ENCODE measurements around the gene SEPTIN11.

SEPTIN11 gene

DNA sequence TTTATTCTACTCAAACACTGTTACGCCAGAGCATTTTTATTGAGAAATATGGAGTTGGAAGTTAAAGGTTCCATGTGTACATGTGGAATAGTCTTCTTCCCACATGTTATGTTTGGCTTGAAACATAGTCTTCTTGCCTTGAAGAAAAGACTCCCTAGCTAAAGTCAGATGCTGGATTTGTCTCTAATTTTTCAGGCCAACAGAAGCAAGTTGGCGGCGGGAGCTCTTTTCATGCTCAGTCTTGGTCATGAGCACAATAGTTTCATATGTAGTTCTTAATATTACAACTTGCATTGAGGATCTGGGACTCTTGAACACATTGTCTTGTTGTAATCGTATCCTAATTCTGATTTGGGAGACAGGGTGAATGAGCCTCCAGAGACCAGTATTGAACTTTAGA is 19.4 kb downstream of the SEPTIN11 start:
- Histone ChIP-seq H4K8ac (ENCODE audit: low read depth, low read length) (no peak overlapping the region), H3K27me3 (ENCODE audit: control insufficient read depth in 3 of 3, insufficient read depth in 3 of 3, low read depth in 1 of 3, low read length in 3 of 3) (no peaks in the 10 kb centered on the region), H3K79me1 (ENCODE audit: low read depth, low read length) (peaks cover 2% of the 10 kb centered on the region), H3K18ac (ENCODE audit: low read length) (no peak overlapping the region), H4K91ac (ENCODE audit: low read depth, low read length, poor library complexity) (no peak overlapping the region), H2BK5ac (ENCODE audit: low read length) (no peak overlapping the region), H2BK15ac (ENCODE audit: low read length) (no peak overlapping the region), H3K14ac (ENCODE audit: low read length) (no peak overlapping the region), H3K4me1 (ENCODE audit: control insufficient read depth in 2 of 2, insufficient read depth in 1 of 2, low read depth in 1 of 2, low read length in 2 of 2) (peaks cover 9 to 10% of the 10 kb centered on the region in 2 donors), H2AFZ (ENCODE audit: low read length) (no peak overlapping the region), H3K36me3 (replicated peaks in 1 of 2; ENCODE audit: control insufficient read depth in 2 of 2, insufficient read depth in 2 of 2, low read length in 2 of 2) (peaks cover 1 to 32% of the 10 kb centered on the region in 2 donors), H3K9ac (ENCODE audit: low read depth, low read length, poor library complexity) (no peak overlapping the region), H3K4ac (ENCODE audit: low read length) (no peak overlapping the region), H3K4me3 (ENCODE audit: low read length in 2 of 2) (no peak overlapping the region), H2AK5ac (ENCODE audit: low read depth, low read length) (no peak overlapping the region), H3K4me2 (ENCODE audit: insufficient read depth, low read length, poor library complexity, severe bottlenecking) (no peak overlapping the region), H3K9me3 (replicated peaks in 1 of 2; ENCODE audit: control insufficient read depth in 2 of 2, insufficient read depth in 1 of 2, low read depth in 1 of 2, low read length in 2 of 2) (no peaks in the 10 kb centered on the region), H3K27ac (replicated peaks; ENCODE audit: low read length) (no peak overlapping the region), H3K23ac (ENCODE audit: low read depth, low read length, poor library complexity) (no peak overlapping the region), H2BK120ac (ENCODE audit: low read depth, low read length) (no peak overlapping the region), H2BK12ac (ENCODE audit: low read length) (no peak overlapping the region)
- DNase-seq (ENCODE audit: low spot score) = no peak
- no CpG with 5 or more reads among the region's 4 CpGs for WGBS, 2 donors (ENCODE audit: extremely low coverage in 2 of 2, insufficient read length in 2 of 2, insufficient replicate concordance in 1 of 2)

GRCh38 chr4:76969495-76969894 is 19.9 kb downstream of the SEPTIN11 start:
- Histone ChIP-seq H3K9me3 (replicated peaks in 1 of 2; ENCODE audit: control insufficient read depth in 2 of 2, insufficient read depth in 1 of 2, low read depth in 1 of 2, low read length in 2 of 2) (no peaks in the 10 kb centered on the region), H2AFZ (ENCODE audit: low read length) (no peak overlapping the region), H3K27ac (replicated peaks; ENCODE audit: low read length) (no peak overlapping the region), H3K4me2 (ENCODE audit: insufficient read depth, low read length, poor library complexity, severe bottlenecking) (no peak overlapping the region), H3K4me3 (ENCODE audit: low read length in 2 of 2) (no peak overlapping the region), H3K27me3 (ENCODE audit: control insufficient read depth in 3 of 3, insufficient read depth in 3 of 3, low read depth in 1 of 3, low read length in 3 of 3) (no peaks in the 10 kb centered on the region), H4K8ac (ENCODE audit: low read depth, low read length) (no peak overlapping the region), H3K18ac (ENCODE audit: low read length) (no peak overlapping the region), H2BK12ac (ENCODE audit: low read length) (no peak overlapping the region), H2BK120ac (ENCODE audit: low read depth, low read length) (no peak overlapping the region), H3K4me1 (ENCODE audit: control insufficient read depth in 2 of 2, insufficient read depth in 1 of 2, low read depth in 1 of 2, low read length in 2 of 2) (peaks cover 9 to 10% of the 10 kb centered on the region in 2 donors), H3K36me3 (replicated peaks in 1 of 2; ENCODE audit: control insufficient read depth in 2 of 2, insufficient read depth in 2 of 2, low read length in 2 of 2) (peaks cover 1 to 34% of the 10 kb centered on the region in 2 donors), H2BK5ac (ENCODE audit: low read length) (no peak overlapping the region), H2BK15ac (ENCODE audit: low read length) (no peak overlapping the region), H2AK5ac (ENCODE audit: low read depth, low read length) (no peak overlapping the region), H3K14ac (ENCODE audit: low read length) (no peak overlapping the region), H3K4ac (ENCODE audit: low read length) (no peak overlapping the region), H3K9ac (ENCODE audit: low read depth, low read length, poor library complexity) (no peak overlapping the region), H3K23ac (ENCODE audit: low read depth, low read length, poor library complexity) (no peak overlapping the region), H4K91ac (ENCODE audit: low read depth, low read length, poor library complexity) (no peak overlapping the region), H3K79me1 (ENCODE audit: low read depth, low read length) (peaks cover 2% of the 10 kb centered on the region)
- no CpG with 5 or more reads among the region's 3 CpGs for WGBS, 2 donors (ENCODE audit: extremely low coverage in 2 of 2, insufficient read length in 2 of 2, insufficient replicate concordance in 1 of 2)
- DNase-seq (ENCODE audit: low spot score) = no peak

- no peak overlapping the region for H3K23ac ChIP-seq (ENCODE audit: low read depth, low read length, poor library complexity)
- H3K9me3 ChIP-seq (replicated peaks in 1 of 2; ENCODE audit: control insufficient read depth in 2 of 2, insufficient read depth in 1 of 2, low read depth in 1 of 2, low read length in 2 of 2) = peaks cover 0 to under 1% of the 10 kb centered on the region in 2 donors
- WGBS, 2 donors (ENCODE audit: extremely low coverage in 2 of 2, insufficient read length in 2 of 2, insufficient replicate concordance in 1 of 2) = no CpG with 5 or more reads among the region's 5 CpGs
- H2AFZ ChIP-seq (ENCODE audit: low read length) = no peak overlapping the region
- no peak overlapping the region for H3K18ac ChIP-seq (ENCODE audit: low read length)
- no peak overlapping the region for H4K91ac ChIP-seq (ENCODE audit: low read depth, low read length, poor library complexity)
- H3K9ac ChIP-seq (ENCODE audit: low read depth, low read length, poor library complexity) = no peak overlapping the region
- H3K4me1 ChIP-seq (ENCODE audit: control insufficient read depth in 2 of 2, insufficient read depth in 1 of 2, low read depth in 1 of 2, low read length in 2 of 2) = peaks cover 9 to 10% of the 10 kb centered on the region in 2 donors
- DNase-seq (ENCODE audit: low spot score) = no peak
- H3K4me2 ChIP-seq (ENCODE audit: insufficient read depth, low read length, poor library complexity, severe bottlenecking) = no peak overlapping the region
- H3K27me3 ChIP-seq (ENCODE audit: control insufficient read depth in 3 of 3, insufficient read depth in 3 of 3, low read depth in 1 of 3, low read length in 3 of 3) = no peaks in the 10 kb centered on the region
- H3K14ac ChIP-seq (ENCODE audit: low read length) = no peak overlapping the region
- no peak overlapping the region for H3K4me3 ChIP-seq (ENCODE audit: low read length in 2 of 2)
- no peak overlapping the region for H2BK5ac ChIP-seq (ENCODE audit: low read length)
- no peak overlapping the region for H3K4ac ChIP-seq (ENCODE audit: low read length)
- no peak overlapping the region for H2BK120ac ChIP-seq (ENCODE audit: low read depth, low read length)
- H2AK5ac ChIP-seq (ENCODE audit: low read depth, low read length) = no peak overlapping the region
- H4K8ac ChIP-seq (ENCODE audit: low read depth, low read length) = no peak overlapping the region
- H3K79me1 ChIP-seq (ENCODE audit: low read depth, low read length) = peaks cover 2% of the 10 kb centered on the region
- no peak overlapping the region for H2BK12ac ChIP-seq (ENCODE audit: low read length)
- no peak overlapping the region for H2BK15ac ChIP-seq (ENCODE audit: low read length)
- H3K27ac ChIP-seq (replicated peaks; ENCODE audit: low read length) = peak overlapping the region; percentile 33
- peaks cover 1 to 34% of the 10 kb centered on the region in 2 donors for H3K36me3 ChIP-seq (replicated peaks in 1 of 2; ENCODE audit: control insufficient read depth in 2 of 2, insufficient read depth in 2 of 2, low read length in 2 of 2)
These were observed 20.5 kb downstream of the SEPTIN11 start for GRCh38 chr4:76969941-76970529.

DNA sequence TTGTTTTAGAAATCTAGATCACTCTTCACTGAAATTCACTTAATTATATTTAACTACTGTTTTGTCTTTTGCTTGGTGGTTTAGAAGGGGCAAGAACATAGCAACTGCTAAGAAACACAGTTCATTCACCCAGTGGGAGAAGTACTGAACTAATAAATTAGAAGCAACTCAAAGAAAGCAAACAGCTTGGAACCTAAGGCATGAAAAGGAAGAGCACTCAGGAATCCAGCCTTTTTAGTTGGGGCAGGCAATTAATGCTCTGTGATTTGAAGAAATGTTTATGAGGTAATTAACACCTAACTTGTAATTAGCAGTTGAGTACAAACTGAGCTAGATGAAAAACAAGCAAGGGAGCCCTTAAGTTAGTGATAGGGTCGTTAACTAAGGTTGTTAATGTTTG is 22.8 kb downstream of the SEPTIN11 start:
- Histone ChIP-seq H2BK5ac (ENCODE audit: low read length) (no peak overlapping the region), H2BK120ac (ENCODE audit: low read depth, low read length) (no peak overlapping the region), H3K9me3 (replicated peaks in 1 of 2; ENCODE audit: control insufficient read depth in 2 of 2, insufficient read depth in 1 of 2, low read depth in 1 of 2, low read length in 2 of 2) (peaks cover 0 to 6% of the 10 kb centered on the region in 2 donors), H3K4me2 (ENCODE audit: insufficient read depth, low read length, poor library complexity, severe bottlenecking) (no peak overlapping the region), H3K4me3 (ENCODE audit: low read length in 2 of 2) (no peak overlapping the region), H3K79me1 (ENCODE audit: low read depth, low read length) (peaks cover 2% of the 10 kb centered on the region), H2BK15ac (ENCODE audit: low read length) (no peak overlapping the region), H3K18ac (ENCODE audit: low read length) (no peak overlapping the region), H2BK12ac (ENCODE audit: low read length) (no peak overlapping the region), H3K23ac (ENCODE audit: low read depth, low read length, poor library complexity) (no peak overlapping the region), H4K8ac (ENCODE audit: low read depth, low read length) (no peak overlapping the region), H3K4ac (ENCODE audit: low read length) (no peak overlapping the region), H4K91ac (ENCODE audit: low read depth, low read length, poor library complexity) (no peak overlapping the region), H3K27ac (replicated peaks; ENCODE audit: low read length) (peak overlapping the region; percentile 21), H3K9ac (ENCODE audit: low read depth, low read length, poor library complexity) (no peak overlapping the region), H3K36me3 (replicated peaks in 1 of 2; ENCODE audit: control insufficient read depth in 2 of 2, insufficient read depth in 2 of 2, low read length in 2 of 2) (peaks cover 1 to 39% of the 10 kb centered on the region in 2 donors), H3K14ac (ENCODE audit: low read length) (no peak overlapping the region), H3K4me1 (ENCODE audit: control insufficient read depth in 2 of 2, insufficient read depth in 1 of 2, low read depth in 1 of 2, low read length in 2 of 2) (peaks cover 3 to 10% of the 10 kb centered on the region in 2 donors), H2AK5ac (ENCODE audit: low read depth, low read length) (no peak overlapping the region), H2AFZ (ENCODE audit: low read length) (no peak overlapping the region), H3K27me3 (ENCODE audit: control insufficient read depth in 3 of 3, insufficient read depth in 3 of 3, low read depth in 1 of 3, low read length in 3 of 3) (no peaks in the 10 kb centered on the region)
- DNase-seq (ENCODE audit: low spot score) = no peak
- no CpG with 5 or more reads among the region's 1 CpG for WGBS, 2 donors (ENCODE audit: extremely low coverage in 2 of 2, insufficient read length in 2 of 2, insufficient replicate concordance in 1 of 2)
